OCI-LY1 (cell line): ENCODE results near the gene HNRNPL.

Experiments
- H2AFZ ChIP-seq: fragments of 200-600 bp; sonication (generic), shearing (Covaris generic); 2 replicates; pipeline ENCODE4 v1.6.0; 2014; ENCODE audit warnings: antibody characterized with exemption, mild to moderate bottlenecking, low read length
- H3F3A ChIP-seq: fragments of 200-600 bp; sonication (generic), shearing (Covaris generic); 2 replicates; pipeline ENCODE4 v1.6.0; 2014; ENCODE audit warnings: mild to moderate bottlenecking, antibody characterized with exemption, low read length, moderate library complexity; ENCODE audit not compliant: insufficient read depth
- H3K27ac ChIP-seq: fragments of 200-600 bp; sonication (generic); 2 replicates; pipeline ENCODE4 v1.5.1; 2014; ENCODE audit warnings: low read length, mixed run types, mild to moderate bottlenecking, low read depth; ENCODE audit not compliant: poor library complexity, severe bottlenecking
- H3K27me3 ChIP-seq: fragments of 200-600 bp; sonication (generic); 2 replicates; pipeline ENCODE4 v1.6.0; 2014; ENCODE audit warnings: antibody characterized with exemption, mild to moderate bottlenecking, low read length, moderate library complexity; ENCODE audit not compliant: insufficient read depth
- H3K36me3 ChIP-seq: fragments of 200-600 bp; sonication (generic); 2 replicates; pipeline ENCODE4 v1.6.1; 2014; ENCODE audit warnings: mild to moderate bottlenecking, antibody characterized with exemption, low read length, moderate library complexity, mixed read lengths; ENCODE audit not compliant: insufficient read depth
- H3K4me1 ChIP-seq: fragments of 200-600 bp; sonication (generic); 2 replicates; pipeline ENCODE4 v1.5.1; 2014; ENCODE audit warnings: mild to moderate bottlenecking, low read length, moderate library complexity; ENCODE audit not compliant: insufficient read depth, severe bottlenecking
- H3K4me2 ChIP-seq: fragments of 200-600 bp; sonication (generic), shearing (Covaris generic); 2 replicates; pipeline ENCODE4 v1.6.1; 2014; ENCODE audit warnings: low read length
- H3K4me3 ChIP-seq: fragments of 200-600 bp; sonication (generic); 2 replicates; pipeline ENCODE4 v1.5.1; 2014; ENCODE audit warnings: low read length, low read depth, mild to moderate bottlenecking, mixed read lengths; ENCODE audit not compliant: poor library complexity, severe bottlenecking
- H3K79me2 ChIP-seq: fragments of 200-600 bp; shearing (Covaris generic); 2 replicates; pipeline ENCODE4 v1.6.1; 2016; ENCODE audit warnings: mixed run types, low read length, mixed read lengths; ENCODE audit not compliant: insufficient read depth
- H3K9ac ChIP-seq: fragments of 200-600 bp; sonication (generic), shearing (Covaris generic); 2 replicates; pipeline ENCODE4 v1.6.1; 2014; ENCODE audit warnings: mild to moderate bottlenecking, low read length, mixed read lengths
- H3K9me2 ChIP-seq: fragments of 200-600 bp; sonication (generic), shearing (Covaris generic); 2 replicates; pipeline ENCODE4 v1.6.1; 2014; ENCODE audit warnings: low read depth, mild to moderate bottlenecking, low read length, mixed read lengths
- H3K9me3 ChIP-seq: fragments of 200-600 bp; shearing (Covaris generic); 2 replicates; pipeline ENCODE4 v1.6.1; 2014; ENCODE audit warnings: low read length, mixed read lengths
- H4K20me1 ChIP-seq: fragments of 200-600 bp; sonication (generic), shearing (Covaris generic); 2 replicates; pipeline ENCODE4 v1.6.0; 2016; ENCODE audit warnings: mild to moderate bottlenecking, low read length; ENCODE audit not compliant: insufficient read depth
- EZH2 ChIP-seq: fragments of 200-600 bp; sonication (generic), shearing (Covaris generic); IDR thresholded peaks from 2 replicates; pipeline ENCODE4 v1.8.0; 2017; ENCODE audit warnings: borderline replicate concordance, mixed run types, mild to moderate bottlenecking, antibody characterized with exemption, low read length, moderate library complexity, mixed read lengths
- TF ChIP-seq, protein P1 (sequence below): fragments of 200-600 bp; sonication (generic), shearing (Covaris generic); IDR thresholded peaks from 2 replicates; pipeline ENCODE4 v1.5.1; 2017; ENCODE audit warnings: mild to moderate bottlenecking, antibody characterized with exemption, low read length, moderate library complexity, mixed read lengths

The HNRNPL gene

DNA sequence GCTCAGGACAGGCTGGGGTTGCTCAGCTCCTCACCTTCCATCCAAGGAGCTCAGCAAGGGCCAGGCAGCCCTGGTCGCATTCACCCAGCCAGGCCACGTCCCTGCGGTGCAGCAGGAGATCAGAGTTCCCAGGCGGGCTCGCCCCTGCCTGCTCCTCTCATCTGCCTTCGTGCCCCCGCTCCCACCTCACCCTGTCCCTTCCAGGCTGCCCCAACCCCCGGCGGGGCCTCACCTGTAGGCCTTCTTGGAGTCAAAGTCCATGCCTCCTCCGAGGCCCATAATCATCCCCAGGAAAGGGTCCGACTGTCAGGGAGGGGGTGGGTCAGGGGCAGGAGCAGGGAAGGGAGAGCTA, 29.6 kb upstream of the HNRNPL start:
- no peak overlapping the region for H3K4me2 ChIP-seq
- peak overlapping the region; percentile 92; the same call in 1 of the 2 replicates for H3K9ac ChIP-seq
- peaks cover 30% of the 10 kb centered on the region for H3K4me1 ChIP-seq
- H3K9me2 ChIP-seq, result no peaks in the 10 kb centered on the region
- H3K79me2 ChIP-seq, result no peaks in the 10 kb centered on the region
- H4K20me1 ChIP-seq, result no peaks in the 10 kb centered on the region
- no peaks in the 10 kb centered on the region for H3K36me3 ChIP-seq
- TF ChIP-seq EZH2, result no peak
- TF ChIP-seq, protein P1, sequence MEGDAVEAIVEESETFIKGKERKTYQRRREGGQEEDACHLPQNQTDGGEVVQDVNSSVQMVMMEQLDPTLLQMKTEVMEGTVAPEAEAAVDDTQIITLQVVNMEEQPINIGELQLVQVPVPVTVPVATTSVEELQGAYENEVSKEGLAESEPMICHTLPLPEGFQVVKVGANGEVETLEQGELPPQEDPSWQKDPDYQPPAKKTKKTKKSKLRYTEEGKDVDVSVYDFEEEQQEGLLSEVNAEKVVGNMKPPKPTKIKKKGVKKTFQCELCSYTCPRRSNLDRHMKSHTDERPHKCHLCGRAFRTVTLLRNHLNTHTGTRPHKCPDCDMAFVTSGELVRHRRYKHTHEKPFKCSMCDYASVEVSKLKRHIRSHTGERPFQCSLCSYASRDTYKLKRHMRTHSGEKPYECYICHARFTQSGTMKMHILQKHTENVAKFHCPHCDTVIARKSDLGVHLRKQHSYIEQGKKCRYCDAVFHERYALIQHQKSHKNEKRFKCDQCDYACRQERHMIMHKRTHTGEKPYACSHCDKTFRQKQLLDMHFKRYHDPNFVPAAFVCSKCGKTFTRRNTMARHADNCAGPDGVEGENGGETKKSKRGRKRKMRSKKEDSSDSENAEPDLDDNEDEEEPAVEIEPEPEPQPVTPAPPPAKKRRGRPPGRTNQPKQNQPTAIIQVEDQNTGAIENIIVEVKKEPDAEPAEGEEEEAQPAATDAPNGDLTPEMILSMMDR, result no peak
- no peaks in the 10 kb centered on the region for H3K27me3 ChIP-seq
- no peak overlapping the region for H2AFZ ChIP-seq
- H3F3A ChIP-seq, result no peaks in the 10 kb centered on the region; the same call in 1 of the 2 replicates
- H3K9me3 ChIP-seq, result no peaks in the 10 kb centered on the region
- H3K4me3 ChIP-seq, result no peak overlapping the region
- H3K27ac ChIP-seq, result peak overlapping the region; percentile 95

DNA sequence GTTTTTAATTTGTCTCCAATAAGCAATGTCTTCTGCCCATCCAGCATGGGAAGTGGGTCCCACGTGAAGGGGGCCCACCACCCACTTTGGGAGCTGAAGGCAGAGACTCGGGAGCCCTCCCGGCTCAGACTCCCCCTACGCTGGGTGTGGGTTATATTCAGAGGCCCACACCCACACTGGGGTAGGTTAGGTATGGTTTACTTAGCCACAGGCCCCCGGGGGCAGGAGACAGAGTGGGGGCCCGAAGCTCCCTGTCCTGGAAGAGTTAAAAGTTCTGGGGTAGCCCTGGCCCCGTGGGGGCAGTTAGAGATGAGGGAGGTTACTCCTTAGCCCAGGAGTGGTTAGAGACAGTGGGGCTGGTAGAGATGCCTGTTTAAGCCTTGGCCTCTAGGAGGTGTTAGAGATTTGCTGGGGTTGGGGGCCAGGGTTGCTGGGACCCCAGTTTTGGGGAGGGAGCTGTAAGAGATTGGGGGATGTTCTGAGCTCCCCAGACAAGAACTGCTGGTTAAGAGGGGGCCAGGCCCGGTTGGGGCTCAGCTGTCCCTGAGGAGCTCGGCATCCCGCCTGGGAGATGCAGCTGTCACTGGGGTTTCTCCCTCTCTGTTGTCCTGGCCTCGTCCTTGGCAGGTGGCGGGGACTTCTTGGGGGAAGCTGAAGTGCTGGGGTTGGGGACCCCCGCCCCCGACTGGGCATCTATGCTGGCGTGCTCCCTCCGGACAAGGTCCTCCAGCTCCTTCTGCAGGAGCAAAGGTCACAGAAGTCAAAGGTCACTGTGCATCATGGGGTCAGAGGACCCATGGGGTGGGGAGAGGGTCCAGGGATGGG, 29.0 kb upstream of the HNRNPL start:
- Histone ChIP-seq H3K27me3 (no peaks in the 10 kb centered on the region), H3K9ac (peak overlapping the region; percentile 92), H3F3A (no peaks in the 10 kb centered on the region; the same call in 1 of the 2 replicates), H3K4me2 (peak overlapping the region; percentile 90), H3K9me2 (no peaks in the 10 kb centered on the region), H3K36me3 (no peaks in the 10 kb centered on the region), H3K4me3 (peak overlapping the region; percentile 68), H4K20me1 (no peaks in the 10 kb centered on the region), H2AFZ (no peak overlapping the region), H3K9me3 (no peaks in the 10 kb centered on the region), H3K27ac (peak overlapping the region; percentile 95), H3K4me1 (peaks cover 30% of the 10 kb centered on the region), H3K79me2 (no peaks in the 10 kb centered on the region)
- no peak for TF ChIP-seq EZH2
- TF ChIP-seq, protein P1, result peak; percentile 35

DNA sequence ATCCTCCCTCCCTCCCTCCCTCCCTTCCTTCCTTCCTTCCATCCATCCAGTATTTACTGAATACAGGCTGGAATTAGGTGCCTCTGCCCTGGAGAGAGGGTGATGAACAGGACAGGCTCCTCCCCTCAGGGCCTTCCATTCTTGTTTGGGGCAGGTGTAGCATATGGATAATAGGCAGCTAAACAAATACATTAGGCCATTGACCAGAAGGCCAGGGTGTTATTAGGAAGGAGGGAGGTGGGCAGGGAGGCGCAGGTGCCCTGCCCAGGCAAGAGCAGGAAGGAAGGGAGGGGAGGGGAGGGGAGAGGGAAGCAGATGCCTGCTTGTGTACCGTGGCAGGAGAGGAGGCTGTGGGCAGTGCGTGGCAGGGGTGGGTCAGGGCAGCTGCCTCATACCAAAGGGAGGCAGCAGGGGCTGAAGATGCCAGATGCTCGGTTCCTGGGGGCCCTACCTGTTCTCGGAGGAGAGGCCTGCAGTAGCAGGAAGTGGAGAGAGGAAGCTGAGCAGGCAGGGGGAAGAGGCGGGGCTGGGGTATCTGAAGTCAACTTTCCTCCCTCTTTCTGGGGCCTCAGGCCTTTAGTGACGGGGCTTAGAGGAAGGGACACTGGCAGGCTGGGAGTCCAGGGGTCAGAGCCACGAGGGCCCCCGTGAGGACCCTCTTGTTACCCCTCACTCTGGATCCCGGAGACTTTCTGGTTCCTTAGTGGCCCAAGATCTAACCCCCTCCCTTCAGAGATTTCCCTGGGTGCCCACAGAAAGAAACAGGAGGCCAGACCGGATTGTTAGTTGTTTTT, 28.2 kb upstream of the HNRNPL start, which contains the start of gene RINL:
TSS of gene RINL (minus strand) at position 495 of the 794 bp plus-strand sequence. CDS start 1,533 bp downstream, outside the sequence.
- Histone ChIP-seq H3K4me3 (peak within 1 kb of the TSS; percentile 68), H3K79me2 (no peaks in the 10 kb centered on the region), H3F3A (peaks cover 4% of the 10 kb centered on the region), H3K9me2 (no peaks in the 10 kb centered on the region), H3K4me1 (peaks cover 30% of the 10 kb centered on the region), H3K9me3 (no peaks in the 10 kb centered on the region), H3K36me3 (no peaks in the 10 kb centered on the region), H3K27me3 (no peaks in the 10 kb centered on the region), H3K4me2 (peak within 1 kb of the TSS; percentile 90), H4K20me1 (no peaks in the 10 kb centered on the region), H2AFZ (no peak within 1 kb of the TSS), H3K9ac (peak within 1 kb of the TSS; percentile 92), H3K27ac (peak within 1 kb of the TSS; percentile 95)
- TF ChIP-seq, protein P1, result no peak
- no peak for TF ChIP-seq EZH2
